ENCODE results near the gene AP3B1. TPM values are rescaled to one million over a fixed set of nuclear protein-coding genes. Genes with fewer than 3 reads are reported as not detected.

AP3B1 gene
- total and polyA plus RNA-seq, 2 donors (not counting 3 experiments of a cell fraction or from before 2014, with no cell fraction given): 31.6 to 46.7 TPM

GRCh38 chr5:77987988-77988387 lies 306.5 kb downstream of the AP3B1 start:
- TF ChIP-seq EZH2 (IDR thresholded peaks at IDR 0.05; ENCODE audit: borderline replicate concordance, low read depth, low read length, severe bottlenecking) (no peak), POLR2AphosphoS5 (IDR thresholded peaks at IDR 0.05; ENCODE audit: insufficient read depth, low read depth, low read length) (no peak), GATA2 (IDR thresholded peaks at IDR 0.05; ENCODE audit: insufficient read depth, insufficient read length, low read depth, low read length) (no peak), JUN (IDR thresholded peaks at IDR 0.05; ENCODE audit: borderline replicate concordance, insufficient read depth, insufficient read length, low read depth) (no peak), FOS (IDR thresholded peaks at IDR 0.05; ENCODE audit: borderline replicate concordance, insufficient read depth, low read length) (no peak), POLR2A (IDR thresholded peaks at IDR 0.05; ENCODE audit: low read depth, low read length) (no peak), CTCF (IDR thresholded peaks at IDR 0.05; ENCODE audit: extremely low read depth in 1 of 2, insufficient read depth in 1 of 2, low read depth in 1 of 2, low read length in 2 of 2) (no peak), MAX (IDR thresholded peaks at IDR 0.05; ENCODE audit: insufficient read depth, insufficient read length) (no peak), MYC (IDR thresholded peaks at IDR 0.05; ENCODE audit: low read depth, low read length) (no peak)
- Histone ChIP-seq H3K79me2 (ENCODE audit: control insufficient read depth, insufficient read depth, low read length) (no peaks in the 10 kb centered on the region), H3K4me2 (ENCODE audit: insufficient read depth, low read length) (no peak overlapping the region), H3K36me3 (ENCODE audit: control insufficient read depth in 2 of 2, extremely low read depth in 1 of 2, insufficient read depth in 2 of 2, low read length in 2 of 2) (peaks cover 0 to 2% of the 10 kb centered on the region in 2 experiments), H3K9me1 (replicated peaks; ENCODE audit: control insufficient read depth, extremely low read depth, insufficient read depth, low read length) (no peaks in the 10 kb centered on the region), H3K27me3 (ENCODE audit: control insufficient read depth in 2 of 2, insufficient read depth in 2 of 2, low read length in 2 of 2) (peaks cover 11 to 22% of the 10 kb centered on the region in 2 experiments), H3K9ac (replicated peaks; ENCODE audit: extremely low read depth, insufficient read depth, low read length) (no peak overlapping the region), H3K27ac (ENCODE audit: insufficient read depth, low read depth, low read length) (no peak overlapping the region), H3K4me3 (replicated peaks in 1 of 3; ENCODE audit: insufficient read depth in 1 of 3, low read depth in 1 of 3, low read length in 3 of 3) (no peak overlapping the region), H2AFZ (ENCODE audit: low read depth, low read length) (no peak overlapping the region), H4K20me1 (replicated peaks; ENCODE audit: control insufficient read depth, extremely low read depth, insufficient read depth, low read length) (no peaks in the 10 kb centered on the region), H3K9me3 (replicated peaks; ENCODE audit: control insufficient read depth, insufficient read depth, low read length) (no peaks in the 10 kb centered on the region), H3K4me1 (ENCODE audit: control insufficient read depth, extremely low read depth, insufficient read depth, low read length) (no peaks in the 10 kb centered on the region)
- ChIA-PET POLR2A (no interaction called here), CTCF (interaction anchor here (0.8 to 1.0 kb wide), 2 partner anchors 13 to 242 kb away, joined by 3 read pairs; no protein-coding TSS in a partner anchor)
- FAIRE-seq: no peak
- intact Hi-C loops (cut with micrococcal nuclease) (no loop called here), dilution Hi-C loops (cut with MboI; ENCODE audit: extremely low pct_ligation_motif_present, low sequenced_read_pairs) (no loop called here)
- DNase-seq (ENCODE audit: low read depth, low spot score): no peak
- no TSS peak for BruUV-seq (replicated peaks)

Data from endothelial cell of umbilical vein (primary cell).